K562 (cell line): ENCODE results near the gene CACNA2D2. TPM values are rescaled to one million over a fixed set of nuclear protein-coding genes. Genes with fewer than 3 reads are reported as not detected.
A peak's percentile ranks its signal among the peaks of the same experiment; 100 is the strongest.

Experiments
- DIDO1 ChIP-seq: fragments of 450-650 bp; IDR thresholded peaks from 2 replicates; pipeline ENCODE4 v1.6.1; 2016; ENCODE audit warnings: low read depth, missing biosample characterization, missing genetic modification characterization
- ERF ChIP-seq: fragments of 450-650 bp; formaldehyde crosslinking; IDR thresholded peaks from 2 replicates; pipeline ENCODE4 v1.4.0; 2020; ENCODE audit warnings: mild to moderate bottlenecking, mixed read lengths
- ETS2 ChIP-seq: IDR thresholded peaks from 2 replicates; pipeline ENCODE4 v1.6.1; 2016; ENCODE audit warnings: borderline replicate concordance, missing genetic modification characterization, mild to moderate bottlenecking, moderate library complexity, missing compliant biosample characterization; ENCODE audit not compliant: poor library complexity, severe bottlenecking
- ETV6 ChIP-seq, 3 experiments: fragments of 150-350 bp in 1 of 3; sonication (generic) in 1 of 3; formaldehyde crosslinking in 1 of 3; IDR thresholded peaks; 2 replicates each; pipeline versions ENCODE4 v1.6.1 to v1.8.0; 2014 to 2022; ENCODE audit warnings: borderline replicate concordance in 2 of 3, low read depth in 2 of 3, antibody characterized with exemption in 1 of 3, low read length in 1 of 3, mild to moderate bottlenecking in 1 of 3, missing genetic modification reagents in 1 of 3
- HBP1 ChIP-seq: fragments of 450-650 bp; formaldehyde crosslinking; IDR thresholded peaks from 2 replicates; pipeline ENCODE4 v1.4.0; 2022; ENCODE audit warnings: missing genetic modification characterization
- HDAC3 ChIP-seq: fragments of 450-650 bp; IDR thresholded peaks from 2 replicates; pipeline ENCODE4 v1.6.1; 2018; ENCODE audit warnings: borderline replicate concordance, mild to moderate bottlenecking, moderate library complexity; ENCODE audit not compliant: partially characterized antibody
- JUN ChIP-seq, 2 experiments: sonication (generic) in 1 of 2; formaldehyde crosslinking in 1 of 2; IDR thresholded peaks; 2 replicates each; pipeline versions ENCODE4 v1.6.1 to v1.8.0; 2012 to 2022; ENCODE audit warnings: borderline replicate concordance in 2 of 2, mild to moderate bottlenecking in 2 of 2, improper control_type of control experiment in 1 of 2, low read depth in 1 of 2, low read length in 1 of 2, missing genetic modification reagents in 1 of 2
- JUND ChIP-seq, 2 experiments: IDR thresholded peaks; 2 replicates in 1 of 2; 3 replicates in 1 of 2; pipeline ENCODE4 v1.6.1; 2011; ENCODE audit warnings: borderline replicate concordance in 2 of 2, low read depth in 2 of 2, low read length in 2 of 2, improper control_type of control experiment in 1 of 2, missing biosample characterization in 1 of 2, missing genetic modification characterization in 1 of 2, missing genetic modification reagents in 1 of 2
- MAFK ChIP-seq: IDR thresholded peaks from 2 replicates; pipeline ENCODE4 v1.6.1; 2011; ENCODE audit warnings: low read length, improper control_type of control experiment
- MIER1 ChIP-seq: fragments of 450-650 bp; IDR thresholded peaks from 2 replicates; pipeline ENCODE4 v1.6.1; 2016; ENCODE audit warnings: antibody characterized with exemption, mild to moderate bottlenecking, low read depth
- PATZ1 ChIP-seq: fragments of 250-450 bp; sonication (Bioruptor Pico); IDR thresholded peaks from 2 replicates; pipeline ENCODE4 v1.5.0; 2020; ENCODE audit warnings: mild to moderate bottlenecking, borderline replicate concordance
- POU5F1 ChIP-seq: fragments of 150-350 bp; IDR thresholded peaks from 2 replicates; pipeline ENCODE4 v1.6.1; 2014; ENCODE audit warnings: borderline replicate concordance, low read length, low read depth, mild to moderate bottlenecking; ENCODE audit not compliant: partially characterized antibody
- RBM14 ChIP-seq: fragments of 200-400 bp; formaldehyde crosslinking; IDR thresholded peaks from 2 replicates; pipeline ENCODE4 v1.6.1; 2018; ENCODE audit warnings: low read depth, mild to moderate bottlenecking, low read length, moderate library complexity, borderline replicate concordance; ENCODE audit not compliant: insufficient read depth
- SMARCA5 ChIP-seq: fragments of 450-650 bp; IDR thresholded peaks from 2 replicates; pipeline ENCODE4 v1.6.1; 2016
- SNIP1 ChIP-seq: fragments of 450-650 bp; IDR thresholded peaks from 2 replicates; pipeline ENCODE4 v1.7.1; 2017; ENCODE audit warnings: low read depth, mild to moderate bottlenecking
- TRIM28 ChIP-seq: fragments of 450-650 bp; IDR thresholded peaks from 2 replicates; pipeline ENCODE4 v1.6.1; 2017
- TSC22D4 ChIP-seq: fragments of 450-650 bp; IDR thresholded peaks from 2 replicates; pipeline ENCODE4 v1.6.1; 2016; ENCODE audit warnings: missing genetic modification characterization, missing biosample characterization, control low read depth
- U2AF2 ChIP-seq: fragments of 200-400 bp; formaldehyde crosslinking; optimal IDR thresholded peaks from 2 replicates; pipeline ENCODE3; 2017; ENCODE audit warnings: low read depth, mild to moderate bottlenecking, low read length
- XRCC5 ChIP-seq: fragments of 200-400 bp; formaldehyde crosslinking; IDR thresholded peaks from 2 replicates; pipeline ENCODE4 v1.6.1; 2017; ENCODE audit warnings: low read depth, mild to moderate bottlenecking, low read length
- ZNF133 ChIP-seq: fragments of 250-450 bp; sonication (Bioruptor Pico); IDR thresholded peaks from 2 replicates; pipeline ENCODE4 v1.4.0; 2020; ENCODE audit warnings: mild to moderate bottlenecking
- ZNF436 ChIP-seq: fragments of 250-450, 450-650 bp; sonication (Bioruptor Pico); formaldehyde crosslinking; IDR thresholded peaks from 2 replicates; pipeline ENCODE4 v1.7.0; 2020; ENCODE audit warnings: mild to moderate bottlenecking
- ZNF589 ChIP-seq: fragments of 200-800 bp; sonication (Bioruptor generic); IDR thresholded peaks from 2 replicates; pipeline ENCODE4 v1.6.1; 2016; ENCODE audit warnings: low read depth, missing genetic modification characterization, missing compliant biosample characterization
- polyA plus RNA-seq, 8 experiments: library from polyadenylated mRNA; depleted of rRNA in 4 of 8; stranded (reverse) in 5 of 8; unstranded in 3 of 8; fragments of >200 nt; fragmentation: Nextera tagmentation in 2 of 8; fragmentation: Illumina TruSeq in 1 of 8; extraction: Ambion mirVana in 2 of 8; extraction: Trizol in 1 of 8; gene quantifications; 2 replicates each; pipeline versions ENCODE4 v1.2.1 to v1.2.3, GENCODE V29; 2011 to 2014; ENCODE audit warnings: inconsistent platforms in 1 of 8, missing spikeins in 1 of 8
- total RNA-seq, 7 experiments: library from RNA; depleted of rRNA in 6 of 7; stranded (reverse); fragments of >200 nt in 6 of 7; fragmentation: Illumina TruSeq in 2 of 7; extraction: Trizol in 2 of 7; gene quantifications; 2 replicates each; pipeline versions ENCODE4 v1.2.1 to v1.2.3, GENCODE V29; 2011 to 2021; ENCODE audit warnings: low replicate concordance in 1 of 7

CACNA2D2 gene
- total and polyA plus RNA-seq, 9 of the 15 experiments (the other 6 are each of a cell fraction or from before 2014, with no cell fraction given), result 0.11 to 0.58 (median 0.36) TPM; not detected in 2

- no peak for TF ChIP-seq ETV6 (IDR thresholded peaks at IDR 0.05; ENCODE audit: borderline replicate concordance in 1 of 2, low read depth in 2 of 2, low read length in 1 of 2)
- no peak for TF ChIP-seq ETV6 (CRISPR knock-in tag; IDR thresholded peaks at IDR 0.05; ENCODE audit: borderline replicate concordance)
- TF ChIP-seq TSC22D4 (tag), result no peak
- TF ChIP-seq DIDO1 (tag), result peak; percentile 65; the same call in 1 of the 2 replicates
- no peak for TF ChIP-seq RBM14
- TF ChIP-seq PATZ1 (CRISPR knock-in tag), result no peak
- no peak for TF ChIP-seq HBP1 (CRISPR knock-in tag)
- no peak for TF ChIP-seq ETS2 (tag)
- no peak for TF ChIP-seq SMARCA5
- no peak for TF ChIP-seq HDAC3
- TF ChIP-seq MIER1, result no peak
- no peak for TF ChIP-seq TRIM28
- no peak for TF ChIP-seq MAFK
- TF ChIP-seq ZNF133 (CRISPR knock-in tag), result no peak
- 0 out of 2 replicates have a peak, but pooled peaks have one; percentile 8 for TF ChIP-seq JUN (IDR thresholded peaks at IDR 0.05; ENCODE audit: borderline replicate concordance, low read depth, low read length)
- TF ChIP-seq JUN (CRISPR knock-in tag; IDR thresholded peaks at IDR 0.05; ENCODE audit: borderline replicate concordance), result no peak
- no peak for TF ChIP-seq ZNF436 (CRISPR knock-in tag)
- TF ChIP-seq U2AF2, result no peak
- TF ChIP-seq XRCC5, result no peak
- no peak for TF ChIP-seq SNIP1
- TF ChIP-seq ERF (CRISPR knock-in tag), result peak; percentile 60; the same call in 1 of the 2 replicates
- 0 out of 2 replicates have a peak, but pooled peaks have one; percentile 47 for TF ChIP-seq ZNF589
- TF ChIP-seq JUND (IDR thresholded peaks at IDR 0.05; ENCODE audit: borderline replicate concordance, low read depth, low read length), result 0 out of 2 replicates have a peak, but pooled peaks have one; percentile 3
- no peak; the same call in 2 of the 3 replicates for TF ChIP-seq JUND (tag; IDR thresholded peaks at IDR 0.05; ENCODE audit: borderline replicate concordance, low read depth, low read length)
- TF ChIP-seq POU5F1, result peak; percentile 47
Observed at GRCh38 chr3:50350527-50351322, 152.7 kb downstream of the CACNA2D2 start, which contains the start of the genes CYB561D2 and NPRL2 (continued).
